Activated gamma-delta T cell treated with Interleukin-2 at 50 U/mL for 16 hours (primary cell): Measurements from ENCODE around the gene UQCRH.
"Not testable (repeated sequence)": the region's sequence is repeated elsewhere in the genome, so short reads cannot be mapped to it uniquely, and the experiment has no call there.

Experiments
- DNase-seq: peaks from one replicate; pipeline ENCODE4 v3.0.0-alpha.2; 2020

Gene UQCRH

GRCh38 chr1:46300673-46301405 is 2.7 kb upstream of the UQCRH start:
- DNase-seq: no peak

DNA sequence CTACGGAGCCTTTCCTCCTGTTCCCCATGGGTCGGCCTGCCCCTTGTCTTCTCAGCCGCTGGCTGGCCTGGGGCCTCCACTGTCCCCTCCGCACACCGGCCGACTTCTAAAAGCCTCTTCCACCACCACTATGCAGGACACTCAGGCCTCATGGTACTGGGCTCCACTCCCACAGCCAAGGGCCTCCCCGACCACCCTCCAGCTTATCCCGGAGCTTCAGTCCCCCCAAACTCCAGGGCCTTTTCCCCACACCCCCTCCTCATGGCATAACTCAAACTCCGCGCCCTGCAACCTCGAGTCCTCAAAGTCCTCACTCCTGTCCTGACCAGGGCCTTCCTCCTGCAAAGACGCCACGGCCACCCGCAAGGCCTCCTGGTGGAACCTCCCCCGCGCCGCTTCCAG is 2.1 kb upstream of the UQCRH start:
- no peak for DNase-seq

- peak; percentile 37 for DNase-seq
Measured at GRCh38 chr1:46301808-46302640, 1.5 kb upstream of the UQCRH start.

DNA sequence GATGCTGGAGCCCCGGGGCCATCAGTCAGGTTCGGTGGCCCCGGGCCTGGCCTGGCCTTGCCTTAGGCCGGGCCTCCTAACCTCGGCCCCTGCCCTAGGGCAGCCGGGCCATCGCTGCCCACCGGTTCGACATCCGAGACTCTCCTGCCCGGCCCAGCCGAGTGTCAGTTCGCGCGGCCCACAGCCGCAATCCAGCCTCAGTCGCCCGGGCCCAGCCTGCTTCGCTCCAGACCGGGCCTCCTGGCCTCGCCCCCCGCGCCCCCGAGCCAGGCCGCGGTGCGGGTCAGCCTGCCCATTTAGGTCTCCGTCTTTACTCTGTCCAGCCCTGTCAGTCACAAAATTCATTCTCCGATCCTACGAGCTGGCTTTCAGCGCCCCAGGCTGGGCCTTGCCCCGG is 859 bp upstream of the UQCRH start:
- DNase-seq: no peak

DNA sequence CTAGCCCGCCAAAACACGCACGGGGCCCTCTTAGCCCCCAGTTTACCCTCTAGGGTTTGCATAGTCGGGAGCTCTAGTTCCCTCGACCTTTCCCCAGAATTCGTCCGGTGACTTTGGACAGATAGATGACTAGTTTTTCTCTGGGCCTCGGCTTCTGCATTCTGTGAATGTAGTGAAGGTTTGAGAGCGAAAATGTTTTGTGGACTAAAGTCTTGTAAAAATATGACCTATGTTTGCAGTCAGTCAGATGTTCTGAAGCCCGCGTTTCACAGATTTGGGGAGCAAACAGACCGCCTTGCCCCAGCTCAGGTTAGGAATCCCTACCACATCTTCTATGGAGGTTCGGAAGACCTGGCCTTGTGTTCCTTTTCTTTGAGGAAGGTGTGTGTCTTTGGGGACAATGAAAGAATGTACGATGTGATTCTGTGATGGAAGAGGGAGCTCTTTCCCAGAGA is 401 bp downstream of the UQCRH start:
- DNase-seq: no peak

DNA sequence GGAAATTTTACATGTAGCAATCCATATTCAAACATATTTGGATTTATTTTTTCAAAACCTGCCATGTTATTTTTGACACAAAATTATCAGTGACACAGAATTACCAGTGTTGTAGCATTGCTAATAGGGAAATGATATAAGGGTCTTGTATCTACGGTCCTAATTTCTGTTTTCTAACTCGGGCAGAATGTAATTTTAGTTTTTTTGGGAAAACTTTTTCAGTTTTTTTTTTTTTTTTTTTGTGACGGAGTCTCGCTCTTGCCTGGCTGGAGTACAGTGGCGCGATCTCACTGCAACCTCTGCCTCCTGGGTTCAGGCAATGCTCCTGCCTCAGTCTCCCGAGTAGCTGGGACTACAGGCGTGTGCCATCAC is 2.6 kb downstream of the UQCRH start:
- no peak for DNase-seq

DNA sequence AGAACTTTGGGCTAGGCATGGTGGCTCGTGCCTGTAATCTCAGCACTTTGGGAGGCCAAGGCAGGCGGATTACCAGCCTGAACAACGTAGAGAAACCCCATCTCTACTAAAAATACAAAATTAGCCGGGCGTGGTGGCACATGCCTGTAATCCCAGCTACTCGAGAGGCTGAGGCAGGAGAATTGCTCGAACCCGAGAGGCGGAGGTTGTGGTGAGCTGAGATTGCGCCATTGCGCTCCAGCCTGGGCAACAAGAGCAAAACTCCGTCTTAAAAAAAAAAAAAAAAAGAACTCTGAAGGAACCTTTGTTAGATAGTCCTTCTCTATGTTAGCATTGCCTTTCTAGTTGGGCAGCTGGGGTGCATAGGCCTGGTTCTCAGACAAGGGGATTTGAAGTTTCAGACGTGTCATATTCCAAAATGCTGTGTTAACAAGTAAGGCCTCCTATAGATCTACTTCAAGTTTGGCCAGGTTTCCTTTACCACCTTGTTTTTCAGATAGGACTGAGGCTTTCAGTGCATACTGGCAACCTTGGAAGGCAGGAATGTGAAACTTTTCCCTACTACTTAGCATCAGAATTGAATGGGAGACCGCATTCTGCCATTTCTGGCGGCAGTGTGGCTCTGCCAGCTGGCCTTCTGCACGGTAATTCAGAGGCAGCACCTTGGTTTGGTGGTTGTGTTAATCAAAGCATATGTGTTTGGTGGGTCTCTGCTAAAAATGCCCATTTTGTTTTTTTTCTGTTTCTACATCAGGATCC is 6.1 kb downstream of the UQCRH start:
- DNase-seq: no peak

- DNase-seq: no peak
Measured at GRCh38 chr1:46310321-46310720, 6.8 kb downstream of the UQCRH start.

- DNase-seq: no peak
Measured at GRCh38 chr1:46315669-46316403, 12.3 kb downstream of the UQCRH start.

- no peak for DNase-seq
Measured at GRCh38 chr1:46317323-46317722, 13.8 kb downstream of the UQCRH start.

DNA sequence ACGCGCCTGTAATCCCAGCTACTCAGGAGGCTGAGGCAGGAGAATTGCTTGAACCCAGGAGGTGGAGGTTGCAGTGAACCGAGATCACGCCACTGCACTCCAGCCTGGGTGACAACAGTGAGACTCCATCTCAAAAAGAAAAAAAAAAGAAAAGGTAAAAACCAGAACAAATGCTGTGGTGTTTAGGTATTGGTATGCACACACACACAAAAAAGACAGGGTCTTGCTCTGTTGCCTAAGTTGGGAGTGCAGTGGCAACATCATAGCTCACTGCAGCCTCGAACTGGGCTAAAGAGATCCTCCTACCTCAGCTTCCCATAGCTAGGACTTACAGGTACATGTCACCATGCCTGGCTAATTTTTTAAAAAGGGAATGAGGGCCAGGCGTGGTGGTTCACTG is 15.8 kb downstream of the UQCRH start:
- DNase-seq: not testable (repeated sequence)

- not testable (repeated sequence) for DNase-seq
Measured at GRCh38 chr1:46319960-46320914, 16.7 kb downstream of the UQCRH start.

DNA sequence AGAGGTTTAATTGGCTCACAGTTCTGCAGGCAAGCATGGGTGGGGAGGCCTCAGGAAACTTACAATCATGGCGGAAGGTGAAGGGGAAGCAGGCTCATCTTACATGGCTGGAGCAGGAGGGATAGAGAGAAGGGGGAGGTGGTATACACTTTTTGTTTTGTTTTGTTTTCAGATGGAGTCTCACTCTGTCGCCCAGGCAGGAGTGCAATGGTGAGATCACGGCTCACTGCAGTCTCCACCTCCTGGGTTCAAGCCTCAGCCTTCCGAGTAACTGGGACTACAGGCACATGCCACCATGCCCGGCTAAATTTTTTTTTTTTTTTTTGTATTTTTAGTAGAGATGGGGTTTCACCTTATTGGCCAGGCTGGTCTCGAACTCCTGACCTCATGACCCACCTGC is 18.7 kb downstream of the UQCRH start:
- not testable (repeated sequence) for DNase-seq

DNA sequence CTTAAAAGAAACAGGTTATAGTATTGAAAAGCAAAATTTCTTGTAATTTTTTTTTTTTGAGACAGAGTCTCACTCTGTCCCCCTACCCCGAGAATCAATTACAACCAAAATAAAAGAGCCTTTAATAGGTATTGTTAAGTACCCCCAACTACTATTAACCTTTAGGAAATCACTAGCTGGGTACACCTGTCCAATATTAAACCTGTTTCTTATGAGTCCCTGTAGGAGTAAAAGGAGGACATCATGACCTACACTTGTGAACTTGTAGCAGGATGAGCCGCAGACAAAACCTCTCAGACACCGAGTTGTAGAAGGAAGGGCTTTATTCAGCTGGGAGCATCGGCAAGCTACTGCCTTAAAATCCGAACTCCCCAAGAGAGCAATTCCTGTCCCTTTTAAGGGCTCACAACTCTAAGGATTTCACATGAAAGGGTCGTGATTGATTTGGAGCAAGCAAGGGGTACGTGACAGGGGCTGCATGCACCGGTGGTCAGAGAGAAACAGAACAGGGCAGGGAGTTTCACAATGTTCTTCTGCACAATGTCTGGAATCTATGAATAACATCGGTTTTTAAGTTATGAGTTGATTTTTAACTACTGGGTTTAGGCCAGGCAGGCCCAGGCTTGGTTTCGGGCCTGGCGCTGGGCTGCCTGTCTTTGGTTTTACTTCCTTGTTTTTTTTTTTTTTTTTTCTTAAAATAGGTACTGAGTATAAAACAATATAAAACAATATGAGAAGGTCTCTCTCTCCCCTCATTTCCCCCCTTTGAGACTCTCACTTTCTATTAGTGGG is 22.0 kb downstream of the UQCRH start:
- not testable (repeated sequence) for DNase-seq

- DNase-seq: not testable (repeated sequence)
Measured at GRCh38 chr1:46328182-46328581, 24.7 kb downstream of the UQCRH start.

DNA sequence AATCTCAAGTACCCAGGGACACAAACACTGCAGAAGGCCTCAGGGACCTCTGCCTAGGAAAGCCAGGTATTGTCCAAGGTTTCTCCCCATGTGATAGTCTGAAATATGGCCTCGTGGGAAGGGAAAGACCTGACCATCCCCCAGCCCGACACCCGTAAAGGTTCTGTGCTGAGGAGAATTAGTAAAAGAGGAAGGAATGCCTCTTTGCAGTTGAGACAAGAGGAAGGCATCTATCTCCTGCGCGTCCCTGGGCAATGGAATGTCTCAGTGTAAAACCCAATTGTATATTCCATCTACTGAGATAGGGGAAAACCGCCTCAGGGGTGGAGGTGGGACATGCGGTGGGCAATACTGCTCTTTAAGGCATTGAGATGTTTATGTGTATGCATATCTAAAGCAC is 26.3 kb downstream of the UQCRH start:
- not testable (repeated sequence) for DNase-seq

GRCh38 chr1:46330381-46330780 is 26.9 kb downstream of the UQCRH start:
- DNase-seq: not testable (repeated sequence)

DNA sequence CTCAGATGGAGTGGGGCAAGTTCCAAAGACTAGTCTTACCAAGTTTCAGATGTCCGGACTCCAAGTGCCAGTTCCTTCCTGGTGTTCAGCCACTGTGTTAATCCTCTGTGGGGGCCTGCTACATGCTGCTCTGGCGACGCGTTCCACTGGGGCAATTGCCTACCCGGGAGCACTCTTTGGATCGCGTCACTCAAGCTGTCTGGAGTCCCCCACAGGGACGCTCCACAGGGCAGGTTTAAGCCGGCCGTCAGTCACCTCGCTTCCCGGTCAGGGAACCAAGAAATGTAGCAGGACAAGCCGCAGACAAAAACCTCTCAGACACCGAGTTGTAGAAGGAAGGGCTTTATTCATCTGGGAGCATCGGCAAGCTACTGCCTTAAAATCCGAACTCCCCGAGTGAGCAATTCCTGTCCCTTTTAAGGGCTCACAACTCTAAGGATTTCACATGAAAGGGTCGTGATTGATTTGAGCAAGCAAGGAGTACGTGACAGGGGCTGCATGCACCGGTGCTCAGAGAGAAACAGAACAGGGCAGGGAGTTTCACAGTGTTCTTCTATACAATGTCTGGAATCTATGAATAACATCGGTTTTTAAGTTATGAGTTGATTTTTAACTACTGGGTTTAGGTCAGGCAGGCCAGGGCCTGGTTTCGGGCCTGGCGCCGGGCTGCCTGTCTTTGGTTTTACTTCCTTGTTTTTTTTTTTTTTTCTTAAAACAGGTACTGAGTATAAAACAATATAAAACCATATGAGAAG is 28.5 kb downstream of the UQCRH start:
- DNase-seq: not testable (repeated sequence)

DNA sequence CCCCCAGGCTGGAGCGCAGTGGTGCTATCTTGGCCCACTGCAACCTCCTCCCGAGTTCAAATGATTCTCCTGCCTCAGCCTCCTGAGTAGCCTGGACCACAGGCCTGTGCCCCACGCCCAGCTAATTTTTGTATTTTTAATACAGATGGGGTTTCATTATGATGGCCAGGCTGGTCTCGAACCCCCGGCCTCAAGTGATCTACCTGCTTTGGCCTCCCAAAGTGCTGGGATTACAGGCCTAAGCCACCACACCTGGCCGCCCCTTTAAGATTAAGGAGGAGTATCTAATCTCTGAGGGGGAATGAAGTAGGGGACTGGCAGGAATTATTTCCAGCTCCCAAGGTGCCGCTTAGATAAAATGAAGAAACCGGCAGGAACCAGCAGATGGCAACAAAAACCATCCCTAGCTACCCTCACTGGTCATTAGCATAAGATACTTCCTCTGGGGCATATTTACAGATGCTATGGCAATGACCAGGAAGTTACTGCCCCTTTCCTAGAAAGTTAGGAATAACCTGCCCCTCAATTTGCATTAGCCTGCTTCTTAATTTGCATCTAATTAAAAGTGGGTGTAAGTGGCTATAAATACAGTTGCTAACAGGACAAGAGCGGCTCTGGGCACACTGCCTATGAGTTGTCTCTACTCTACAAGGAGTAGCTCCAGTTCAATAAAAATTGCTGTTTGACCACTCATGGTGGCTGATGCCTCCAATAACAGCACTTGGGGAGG is 30.0 kb downstream of the UQCRH start:
- DNase-seq: no peak
